Gastrocnemius medialis (tissue), 4 donors: Measurements from ENCODE around the gene FGD4.

Experiments used
- CTCF ChIP-seq, 5 experiments: fragments of 450-650 bp in 3 of 5; fragments of 200-600 bp in 2 of 5; sonication (generic) in 2 of 5; IDR thresholded peaks in 4 of 5; conservative IDR thresholded peaks in 1 of 5; 1 replicate in 4 of 5; 2 replicates in 1 of 5; pipeline ENCODE4 v1.5.1; 2016 to 2019; ENCODE audit warnings: antibody characterized with exemption in 5 of 5, mild to moderate bottlenecking in 3 of 5, moderate library complexity in 3 of 5
- POLR2A ChIP-seq, 2 donors: fragments of 450-650 bp; IDR thresholded peaks; one replicate each; pipeline ENCODE4 v1.6.1; 2017; ENCODE audit warnings: antibody characterized with exemption in 2 of 2, mild to moderate bottlenecking in 2 of 2, moderate library complexity in 2 of 2

DNA sequence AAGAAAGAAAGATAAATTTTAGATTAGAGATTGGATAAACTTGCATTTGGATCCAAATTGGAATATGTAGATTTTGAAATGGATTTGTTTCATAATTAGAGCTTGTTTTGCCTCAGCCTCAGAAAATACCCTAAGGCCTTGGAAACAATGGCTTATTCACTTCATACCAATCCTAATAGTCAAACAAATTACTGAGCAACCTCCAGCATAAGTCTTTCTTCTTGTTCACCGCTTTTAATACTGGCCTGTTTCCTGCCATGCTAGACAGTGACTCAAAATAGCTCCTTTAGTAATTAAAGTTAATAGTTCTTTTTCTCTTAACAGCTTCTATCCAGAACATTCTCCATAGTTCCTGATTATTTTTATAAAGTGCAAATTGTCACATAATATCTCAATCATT is 168.9 kb downstream of the FGD4 start:
- TF ChIP-seq POLR2A (IDR thresholded peaks at IDR 0.05): no peak
- no peak for TF ChIP-seq CTCF (IDR thresholded peaks at IDR 0.05 in 4 of 5, conservative IDR thresholded peaks at IDR 0.05 in 1 of 5)
